SK-N-DZ (cell line): ENCODE data around the gene IGSF1. TPM values are rescaled to one million over a fixed set of nuclear protein-coding genes. Genes with fewer than 3 reads are reported as not detected.

Experiments used
- DNase-seq: peaks from one replicate; pipeline ENCODE4 v3.0.0-alpha.2; 2015; ENCODE audit warnings: low spot score
- polyA plus RNA-seq, 2 experiments: library from polyadenylated mRNA; depleted of rRNA; stranded (reverse); fragments of >200 nt; gene quantifications; 2 replicates each; pipeline ENCODE4 v1.2.3, GENCODE V29; 2014

Gene IGSF1
- polyA plus RNA-seq (2014; cell fraction: cytosol; rRNA removed), result 16.8 and 18.4 TPM in 2 replicates
- polyA plus RNA-seq (2014; cell fraction: nucleus; rRNA removed), result 16.4 and 21.9 TPM in 2 replicates

- DNase-seq, result peak; percentile 78
Measured at GRCh38 chrX:131288738-131289511, at the start of gene IGSF1. TSS of gene IGSF1 (minus strand) at chrX:131289306. CDS start at chrX:131286674, 2,632 bp downstream.

- no peak for DNase-seq
Measured at GRCh38 chrX:131332331-131332730, 43.2 kb upstream of the IGSF1 start.

GRCh38 chrX:131331152-131331551, 42.0 kb upstream of the IGSF1 start:
- peak; percentile 8 for DNase-seq

- no peak for DNase-seq
Measured at GRCh38 chrX:131330735-131331134, 41.6 kb upstream of the IGSF1 start.

- DNase-seq, result no peak
Measured at GRCh38 chrX:131322651-131323050, 33.5 kb upstream of the IGSF1 start.

GRCh38 chrX:131317326-131317725, 28.2 kb upstream of the IGSF1 start:
- DNase-seq, result no peak

- no peak for DNase-seq
Measured at GRCh38 chrX:131316260-131316659, 27.2 kb upstream of the IGSF1 start.

- no peak for DNase-seq
Measured at GRCh38 chrX:131308980-131309379, 19.9 kb upstream of the IGSF1 start.

GRCh38 chrX:131306601-131307000, 17.5 kb upstream of the IGSF1 start:
- no peak for DNase-seq

- DNase-seq, result no peak
Measured at GRCh38 chrX:131305926-131306325, 16.8 kb upstream of the IGSF1 start.

- DNase-seq, result no peak
Measured at GRCh38 chrX:131302701-131303100, 13.6 kb upstream of the IGSF1 start.

- DNase-seq, result no peak
Measured at GRCh38 chrX:131301155-131301554, 12.0 kb upstream of the IGSF1 start.

- DNase-seq, result no peak
Measured at GRCh38 chrX:131298846-131299245, 9.7 kb upstream of the IGSF1 start.

- DNase-seq, result no peak
Measured at GRCh38 chrX:131298036-131298435, 8.9 kb upstream of the IGSF1 start.

GRCh38 chrX:131289527-131289926, 421 bp upstream of the IGSF1 start:
- no peak for DNase-seq

GRCh38 chrX:131288188-131288587, 918 bp downstream of the IGSF1 start:
- DNase-seq, result no peak

GRCh38 chrX:131287560-131288179, 1.4 kb downstream of the IGSF1 start:
- DNase-seq, result no peak

GRCh38 chrX:131279617-131280016, 9.5 kb downstream of the IGSF1 start:
- no peak for DNase-seq

GRCh38 chrX:131279197-131279596, 9.9 kb downstream of the IGSF1 start:
- DNase-seq, result no peak

GRCh38 chrX:131277543-131278136, 11.5 kb downstream of the IGSF1 start:
- DNase-seq, result no peak

- DNase-seq, result no peak
Measured at GRCh38 chrX:131273011-131273410, 16.1 kb downstream of the IGSF1 start.

- no peak for DNase-seq
Measured at GRCh38 chrX:131271826-131272225, 17.3 kb downstream of the IGSF1 start.

- no peak for DNase-seq
Measured at GRCh38 chrX:131271274-131271673, 17.8 kb downstream of the IGSF1 start.
